Astrocyte (in vitro differentiated cells and primary cell): ENCODE data around the gene STK4. TPM values are rescaled to one million over a fixed set of nuclear protein-coding genes. Genes with fewer than 3 reads are reported as not detected.

Experiments
- DNase-seq: peaks from one replicate; pipeline ENCODE4 v3.0.0-alpha.2; 2010; ENCODE audit warnings: low read depth
- FAIRE-seq: peaks from 2 replicates; lab custom pipeline; 2011; peaks lifted over from hg19 to GRCh38; lab: Jason Lieb, UNC
- H2AFZ ChIP-seq: 2 replicates; pipeline ENCODE4 v1.6.0; 2012; ENCODE audit warnings: low read depth, low read length, inconsistent platforms
- H3K27ac ChIP-seq: 2 replicates; pipeline ENCODE4 v1.5.1; 2011; ENCODE audit warnings: low read depth, low read length, inconsistent platforms
- H3K27me3 ChIP-seq: 2 replicates; pipeline ENCODE4 v1.6.0; 2011; ENCODE audit warnings: low read length, inconsistent platforms; ENCODE audit not compliant: insufficient read depth
- H3K36me3 ChIP-seq: 2 replicates; pipeline ENCODE4 v1.5.1; 2011; ENCODE audit warnings: low read length, inconsistent platforms; ENCODE audit not compliant: insufficient read depth
- H3K4me1 ChIP-seq: 2 replicates; pipeline ENCODE4 v1.5.1; 2011; ENCODE audit warnings: low read length, inconsistent platforms; ENCODE audit not compliant: insufficient read depth
- H3K4me2 ChIP-seq: 2 replicates; pipeline ENCODE4 v1.6.0; 2012; ENCODE audit warnings: low read length, inconsistent platforms
- H3K4me3 ChIP-seq: 2 replicates; pipeline ENCODE4 v1.5.1; 2011; ENCODE audit warnings: low read depth, mild to moderate bottlenecking, low read length, inconsistent platforms; ENCODE audit not compliant: insufficient read depth
- H3K79me2 ChIP-seq: 2 replicates; pipeline ENCODE4 v1.6.0; 2012; ENCODE audit warnings: mild to moderate bottlenecking, low read length, inconsistent platforms; ENCODE audit not compliant: insufficient read depth
- H3K9ac ChIP-seq: 2 replicates; pipeline ENCODE4 v1.6.0; 2012; ENCODE audit warnings: mild to moderate bottlenecking, low read length, inconsistent platforms
- H3K9me3 ChIP-seq: 2 replicates; pipeline ENCODE4 v1.5.1; 2012; ENCODE audit warnings: low read depth, mild to moderate bottlenecking, low read length, inconsistent platforms; ENCODE audit not compliant: insufficient read depth
- H4K20me1 ChIP-seq: 2 replicates; pipeline ENCODE4 v1.6.0; 2012; ENCODE audit warnings: low read length, inconsistent platforms; ENCODE audit not compliant: insufficient read depth
- H3K27ac Mint-ChIP-seq: one replicate; pipeline ENCODE4 v1.8.0; 2021; ENCODE audit warnings: mild to moderate bottlenecking, mixed read lengths; ENCODE audit not compliant: unreplicated experiment
- H3K27me3 Mint-ChIP-seq: one replicate; pipeline ENCODE4 v1.8.0; 2021; ENCODE audit warnings: low read depth, mixed read lengths; ENCODE audit not compliant: unreplicated experiment
- H3K36me3 Mint-ChIP-seq: one replicate; pipeline ENCODE4 v1.8.0; 2021; ENCODE audit warnings: low read depth, mixed read lengths; ENCODE audit not compliant: unreplicated experiment
- H3K4me1 Mint-ChIP-seq: one replicate; pipeline ENCODE4 v1.8.0; 2021; ENCODE audit warnings: low read depth, mixed read lengths; ENCODE audit not compliant: unreplicated experiment
- H3K4me3 Mint-ChIP-seq: one replicate; pipeline ENCODE4 v1.8.0; 2021; ENCODE audit warnings: mild to moderate bottlenecking, moderate library complexity, mixed read lengths; ENCODE audit not compliant: unreplicated experiment
- H3K9me3 Mint-ChIP-seq: one replicate; pipeline ENCODE4 v1.8.0; 2021; ENCODE audit warnings: mild to moderate bottlenecking, mixed read lengths; ENCODE audit not compliant: unreplicated experiment
- CTCF ChIP-seq: IDR thresholded peaks from 2 replicates; pipeline ENCODE4 v1.5.1; 2011; ENCODE audit warnings: low read depth, mild to moderate bottlenecking, inconsistent platforms, low read length, moderate library complexity; ENCODE audit not compliant: insufficient read depth
- EZH2 ChIP-seq: IDR thresholded peaks from 2 replicates; pipeline ENCODE4 v1.6.1; 2012; ENCODE audit warnings: mild to moderate bottlenecking, low read length, inconsistent platforms; ENCODE audit not compliant: insufficient read depth
- total RNA-seq: library from RNA; stranded (reverse); gene quantifications from 2 replicates; pipeline ENCODE4 v1.2.1, GENCODE V29; 2021

STK4 gene
- total RNA-seq, 1 donor from 2014 or later = 41.4 TPM

DNA sequence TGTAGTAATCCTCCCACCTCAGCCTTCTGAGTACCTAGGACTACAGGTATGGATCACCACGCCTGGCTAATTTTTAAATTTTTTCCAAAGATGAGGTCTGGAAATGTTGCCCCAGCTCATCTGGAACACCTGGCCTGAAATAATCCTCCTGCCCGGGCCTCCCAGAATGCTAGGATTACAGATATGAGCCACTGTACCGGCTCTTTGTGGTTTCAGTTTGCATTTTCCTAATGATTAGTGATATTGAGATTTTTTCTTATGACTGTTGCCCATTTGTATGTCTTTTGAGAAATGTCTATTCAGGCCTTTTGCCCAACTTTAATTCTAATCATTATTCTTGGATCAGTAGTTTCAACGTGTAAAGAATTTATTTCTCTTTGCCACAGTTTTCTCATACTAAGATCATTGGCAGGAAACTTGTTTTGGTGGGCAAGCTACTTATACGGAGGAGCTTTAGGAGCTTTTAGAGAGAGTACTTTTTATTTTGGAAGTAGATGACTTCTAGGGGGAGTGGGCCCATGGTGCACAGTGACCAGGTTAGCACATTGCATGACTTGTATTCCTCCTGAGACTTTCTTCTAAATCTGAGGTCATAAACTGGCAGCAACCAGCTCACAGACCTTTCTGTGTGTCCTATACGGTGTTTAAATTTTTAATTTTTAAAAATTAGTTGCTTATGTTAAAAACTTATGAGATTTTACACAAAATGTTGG, 62.3 kb downstream of the STK4 start:
- Mint-ChIP-seq H3K9me3 (no peaks in the 10 kb centered on the region), H3K27ac (no peak overlapping the region), H3K27me3 (no peaks in the 10 kb centered on the region), H3K36me3 (peaks cover 4% of the 10 kb centered on the region), H3K4me3 (no peak overlapping the region), H3K4me1 (peaks cover 10% of the 10 kb centered on the region)
- no peak for FAIRE-seq
- Histone ChIP-seq H3K79me2 (no peaks in the 10 kb centered on the region), H3K27me3 (no peaks in the 10 kb centered on the region), H3K36me3 (peaks cover 8% of the 10 kb centered on the region), H3K9me3 (no peaks in the 10 kb centered on the region), H3K27ac (no peak overlapping the region), H3K4me1 (no peaks in the 10 kb centered on the region), H3K4me2 (no peak overlapping the region), H3K9ac (no peak overlapping the region), H2AFZ (no peak overlapping the region), H3K4me3 (no peak overlapping the region), H4K20me1 (no peaks in the 10 kb centered on the region)
- DNase-seq = no peak
- TF ChIP-seq CTCF (no peak), EZH2 (no peak)

DNA sequence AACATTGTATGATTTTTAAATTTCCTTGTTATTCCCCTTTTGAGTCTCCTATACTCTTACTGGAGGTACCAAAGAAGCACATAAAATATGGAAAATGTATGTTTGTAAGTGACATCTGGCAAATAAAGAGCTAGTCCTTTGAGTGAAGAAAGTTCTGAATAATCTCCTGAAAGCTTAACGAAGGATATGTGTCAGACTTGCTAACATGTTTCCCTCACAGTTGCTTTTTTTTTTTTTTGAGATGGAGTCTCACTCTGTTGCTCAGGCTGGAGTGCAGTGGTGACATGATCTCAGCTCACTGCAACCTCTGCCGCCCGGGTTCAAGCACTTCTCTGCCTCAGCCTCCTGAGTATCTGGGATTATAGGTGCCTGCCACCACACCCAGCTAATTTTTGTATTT, 63.6 kb downstream of the STK4 start:
- Histone ChIP-seq H3K4me2 (no peak overlapping the region), H3K9ac (no peak overlapping the region), H3K4me3 (no peak overlapping the region), H3K79me2 (no peaks in the 10 kb centered on the region), H3K27me3 (no peaks in the 10 kb centered on the region), H3K4me1 (no peaks in the 10 kb centered on the region), H2AFZ (no peak overlapping the region), H4K20me1 (no peaks in the 10 kb centered on the region), H3K36me3 (peaks cover 6% of the 10 kb centered on the region), H3K27ac (no peak overlapping the region), H3K9me3 (no peaks in the 10 kb centered on the region)
- Mint-ChIP-seq H3K27me3 (no peaks in the 10 kb centered on the region), H3K36me3 (peaks cover 4% of the 10 kb centered on the region), H3K4me3 (no peak overlapping the region), H3K4me1 (peaks cover 10% of the 10 kb centered on the region), H3K27ac (no peak overlapping the region), H3K9me3 (no peaks in the 10 kb centered on the region)
- DNase-seq (no peak), FAIRE-seq (no peak)
- TF ChIP-seq EZH2 (no peak), CTCF (no peak)

DNA sequence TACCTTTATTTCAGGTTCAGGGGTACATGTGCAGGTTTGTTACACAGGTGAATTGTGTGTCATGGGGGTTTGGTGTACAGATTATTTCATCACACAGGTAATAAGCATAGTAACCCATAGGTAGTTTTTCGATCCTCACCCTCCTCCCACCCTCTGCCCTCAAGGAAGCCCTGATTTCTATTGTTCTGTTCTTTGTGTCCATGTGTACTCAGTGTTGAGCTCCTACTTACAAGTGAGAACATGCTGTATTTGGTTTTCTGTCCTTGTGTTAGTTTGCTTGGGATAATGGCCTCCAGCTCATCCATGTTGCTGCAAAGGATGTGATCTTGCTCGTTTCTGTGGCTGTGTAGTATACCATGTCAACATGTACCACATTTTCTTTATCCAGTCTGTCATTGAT, 66.0 kb downstream of the STK4 start:
- Histone ChIP-seq H2AFZ (no peak overlapping the region), H3K9me3 (no peaks in the 10 kb centered on the region), H3K4me3 (no peak overlapping the region), H3K79me2 (no peaks in the 10 kb centered on the region), H3K27me3 (no peaks in the 10 kb centered on the region), H3K4me2 (no peak overlapping the region), H3K9ac (no peak overlapping the region), H4K20me1 (no peaks in the 10 kb centered on the region), H3K36me3 (no peaks in the 10 kb centered on the region), H3K27ac (no peak overlapping the region), H3K4me1 (peaks cover 12% of the 10 kb centered on the region)
- no peaks in the 10 kb centered on the region for H3K27me3 Mint-ChIP-seq
- H3K4me3 Mint-ChIP-seq = no peak overlapping the region
- no peaks in the 10 kb centered on the region for H3K9me3 Mint-ChIP-seq
- H3K27ac Mint-ChIP-seq = no peak overlapping the region
- DNase-seq (no peak), FAIRE-seq (no peak)
- peaks cover 26% of the 10 kb centered on the region for H3K4me1 Mint-ChIP-seq
- no peak for TF ChIP-seq CTCF
- TF ChIP-seq EZH2 = no peak
- peaks cover 2% of the 10 kb centered on the region for H3K36me3 Mint-ChIP-seq
